22Rv1 (cell line): ENCODE results near the gene UNK.

Source experiments
- H3K27ac ChIP-seq: fragments of 450-650 bp; 2 replicates; pipeline ENCODE4 v1.5.1; 2017
- CTCF ChIP-seq: fragments of 450-650 bp; IDR thresholded peaks from 2 replicates; pipeline ENCODE4 v1.5.1; 2017; ENCODE audit warnings: mild to moderate bottlenecking
- ZFX ChIP-seq: fragments of 450-650 bp; IDR thresholded peaks from 2 replicates; pipeline ENCODE4 v1.6.1; 2017; ENCODE audit warnings: antibody characterized with exemption, borderline replicate concordance

Gene UNK

GRCh38 chr17:75820094-75821080 lies 35.8 kb downstream of the UNK start:
- no peak overlapping the region for H3K27ac ChIP-seq
- TF ChIP-seq CTCF = no peak
- TF ChIP-seq ZFX = no peak

- peak overlapping the region; percentile 33; the same call in 1 of the 2 replicates for H3K27ac ChIP-seq
- TF ChIP-seq ZFX (no peak), CTCF (no peak)
Observed at GRCh38 chr17:75821552-75821951, 36.9 kb downstream of the UNK start.

GRCh38 chr17:75822119-75822799 lies 37.7 kb downstream of the UNK start:
- TF ChIP-seq CTCF = no peak
- no peak for TF ChIP-seq ZFX
- H3K27ac ChIP-seq = peak overlapping the region; percentile 33

GRCh38 chr17:75822800-75823166 lies 38.2 kb downstream of the UNK start:
- TF ChIP-seq CTCF (no peak), ZFX (no peak)
- peak overlapping the region; percentile 33 for H3K27ac ChIP-seq

GRCh38 chr17:75823257-75824041 lies 38.8 kb downstream of the UNK start:
- no peak overlapping the region for H3K27ac ChIP-seq
- TF ChIP-seq CTCF = no peak
- TF ChIP-seq ZFX = no peak

GRCh38 chr17:75824050-75824552 lies 39.5 kb downstream of the UNK start:
- TF ChIP-seq CTCF = no peak
- TF ChIP-seq ZFX = no peak
- H3K27ac ChIP-seq = no peak overlapping the region
